Measurements from ENCODE around the gene OLFM1.

DNA sequence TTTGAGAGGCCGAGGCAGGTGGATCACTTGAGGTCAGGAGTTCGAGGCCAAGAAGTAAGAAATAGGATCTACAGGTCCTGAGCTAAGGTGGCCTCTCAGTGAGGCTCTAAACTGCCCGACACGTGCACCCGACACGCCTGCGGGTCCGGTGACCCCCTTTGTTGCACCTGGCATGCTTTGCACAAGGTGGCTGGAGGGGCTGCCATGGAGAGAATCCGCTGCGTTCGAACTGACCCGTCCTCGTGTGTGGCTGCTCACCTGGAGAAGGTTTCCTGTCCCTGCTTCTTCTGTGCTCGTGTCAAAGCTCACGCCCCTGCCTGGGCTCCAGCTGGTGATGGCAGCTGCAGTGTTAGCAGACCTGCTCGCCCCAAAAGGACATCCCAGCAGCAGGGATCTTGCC, 5.7 kb upstream of the OLFM1 start:
- TF ChIP-seq, protein P1, sequence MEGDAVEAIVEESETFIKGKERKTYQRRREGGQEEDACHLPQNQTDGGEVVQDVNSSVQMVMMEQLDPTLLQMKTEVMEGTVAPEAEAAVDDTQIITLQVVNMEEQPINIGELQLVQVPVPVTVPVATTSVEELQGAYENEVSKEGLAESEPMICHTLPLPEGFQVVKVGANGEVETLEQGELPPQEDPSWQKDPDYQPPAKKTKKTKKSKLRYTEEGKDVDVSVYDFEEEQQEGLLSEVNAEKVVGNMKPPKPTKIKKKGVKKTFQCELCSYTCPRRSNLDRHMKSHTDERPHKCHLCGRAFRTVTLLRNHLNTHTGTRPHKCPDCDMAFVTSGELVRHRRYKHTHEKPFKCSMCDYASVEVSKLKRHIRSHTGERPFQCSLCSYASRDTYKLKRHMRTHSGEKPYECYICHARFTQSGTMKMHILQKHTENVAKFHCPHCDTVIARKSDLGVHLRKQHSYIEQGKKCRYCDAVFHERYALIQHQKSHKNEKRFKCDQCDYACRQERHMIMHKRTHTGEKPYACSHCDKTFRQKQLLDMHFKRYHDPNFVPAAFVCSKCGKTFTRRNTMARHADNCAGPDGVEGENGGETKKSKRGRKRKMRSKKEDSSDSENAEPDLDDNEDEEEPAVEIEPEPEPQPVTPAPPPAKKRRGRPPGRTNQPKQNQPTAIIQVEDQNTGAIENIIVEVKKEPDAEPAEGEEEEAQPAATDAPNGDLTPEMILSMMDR (IDR thresholded peaks at IDR 0.05), result no peak
- no peak for TF ChIP-seq POLR2A (IDR thresholded peaks at IDR 0.05)

Data from esophagus squamous epithelium (tissue), 4 donors.